ENCODE results near the gene PGLYRP4. TPM values are rescaled to one million over a fixed set of nuclear protein-coding genes. Genes with fewer than 3 reads are reported as not detected.

PGLYRP4 gene
- total and polyA plus RNA-seq, 4 donors: not detected

DNA sequence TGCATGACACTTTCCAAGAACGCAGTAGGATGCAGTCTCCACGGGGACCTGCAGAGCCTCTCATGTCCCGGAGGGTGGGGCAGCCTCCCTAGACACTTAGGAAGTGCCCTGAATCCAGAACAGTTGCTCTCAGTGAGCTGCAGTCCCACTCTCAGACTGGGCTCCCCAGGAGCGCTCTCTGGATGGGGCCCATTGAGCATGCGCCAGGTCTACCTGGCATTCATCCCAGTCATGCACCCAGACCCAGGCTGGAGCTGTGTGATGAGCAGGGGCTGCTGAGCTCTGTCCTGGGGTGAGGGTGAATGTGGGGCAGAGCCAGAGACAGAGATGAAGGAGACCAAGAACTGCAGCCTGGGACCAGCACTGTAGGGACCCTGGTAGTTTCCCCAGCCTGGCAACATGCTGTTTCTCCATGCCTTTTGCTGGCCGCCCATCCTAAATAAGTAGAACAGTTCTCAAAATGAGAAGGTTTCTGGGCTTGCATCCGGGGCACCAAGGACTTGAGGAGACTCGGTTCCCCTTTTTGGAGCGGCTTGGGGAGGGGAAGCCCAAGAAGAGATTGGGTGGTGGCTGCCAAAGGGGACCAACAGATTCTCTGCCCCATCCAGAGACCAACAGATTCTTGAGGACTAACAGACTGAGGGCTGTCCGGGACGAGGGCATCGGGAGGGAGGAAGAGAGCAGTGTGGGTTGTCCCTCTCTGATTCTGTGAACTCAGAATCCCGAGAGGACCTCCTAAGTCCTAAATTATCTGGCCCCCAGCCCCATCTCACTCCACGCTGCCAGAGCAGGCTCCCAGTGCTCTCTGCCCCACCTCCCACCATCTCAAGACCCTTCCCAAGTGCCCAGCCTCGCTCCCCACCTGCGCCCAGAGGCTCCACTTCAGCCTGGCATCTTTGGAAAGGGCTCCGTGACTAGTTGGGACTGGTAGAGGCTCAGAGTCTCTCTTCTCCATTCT is 1.0 kb upstream of the PGLYRP4 start:
- no peaks in the 10 kb centered on the region for H3K4me1 ChIP-seq (ENCODE audit: control insufficient read depth in 4 of 4, insufficient read depth in 4 of 4, low read length in 3 of 4)
- H3K36me3 ChIP-seq (ENCODE audit: control insufficient read depth in 4 of 4, insufficient read depth in 3 of 4, low read depth in 1 of 4, low read length in 3 of 4): no peaks in the 10 kb centered on the region
- TF ChIP-seq, protein P1, sequence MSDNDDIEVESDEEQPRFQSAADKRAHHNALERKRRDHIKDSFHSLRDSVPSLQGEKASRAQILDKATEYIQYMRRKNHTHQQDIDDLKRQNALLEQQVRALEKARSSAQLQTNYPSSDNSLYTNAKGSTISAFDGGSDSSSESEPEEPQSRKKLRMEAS (IDR thresholded peaks at IDR 0.05): no peak
- TF ChIP-seq SP1 (IDR thresholded peaks at IDR 0.05): no peak
- no peak for TF ChIP-seq RAD21 (IDR thresholded peaks at IDR 0.05)
- TF ChIP-seq HNF4G (IDR thresholded peaks at IDR 0.05): no peak
- TF ChIP-seq, protein P2, sequence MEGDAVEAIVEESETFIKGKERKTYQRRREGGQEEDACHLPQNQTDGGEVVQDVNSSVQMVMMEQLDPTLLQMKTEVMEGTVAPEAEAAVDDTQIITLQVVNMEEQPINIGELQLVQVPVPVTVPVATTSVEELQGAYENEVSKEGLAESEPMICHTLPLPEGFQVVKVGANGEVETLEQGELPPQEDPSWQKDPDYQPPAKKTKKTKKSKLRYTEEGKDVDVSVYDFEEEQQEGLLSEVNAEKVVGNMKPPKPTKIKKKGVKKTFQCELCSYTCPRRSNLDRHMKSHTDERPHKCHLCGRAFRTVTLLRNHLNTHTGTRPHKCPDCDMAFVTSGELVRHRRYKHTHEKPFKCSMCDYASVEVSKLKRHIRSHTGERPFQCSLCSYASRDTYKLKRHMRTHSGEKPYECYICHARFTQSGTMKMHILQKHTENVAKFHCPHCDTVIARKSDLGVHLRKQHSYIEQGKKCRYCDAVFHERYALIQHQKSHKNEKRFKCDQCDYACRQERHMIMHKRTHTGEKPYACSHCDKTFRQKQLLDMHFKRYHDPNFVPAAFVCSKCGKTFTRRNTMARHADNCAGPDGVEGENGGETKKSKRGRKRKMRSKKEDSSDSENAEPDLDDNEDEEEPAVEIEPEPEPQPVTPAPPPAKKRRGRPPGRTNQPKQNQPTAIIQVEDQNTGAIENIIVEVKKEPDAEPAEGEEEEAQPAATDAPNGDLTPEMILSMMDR (IDR thresholded peaks at IDR 0.05; ENCODE audit: low read depth, low read length, missing input control): no peak
- TF ChIP-seq EGR1 (IDR thresholded peaks at IDR 0.05; ENCODE audit: low read depth in 2 of 2): no peak
- TF ChIP-seq HNF4A (conservative IDR thresholded peaks at IDR 0.05): no peak
- peak; percentile 16 for DNase-seq (ENCODE audit: low spot score)
- WGBS: 61% methylated on average over 17 of the region's 17 CpGs
- no peak overlapping the region for H3K27ac ChIP-seq (ENCODE audit: low read depth in 1 of 2, low read length in 2 of 2)
- H3K27me3 ChIP-seq (ENCODE audit: control insufficient read depth in 4 of 4, insufficient read depth in 4 of 4, low read length in 3 of 4): peaks cover 0 to 12% (median 2%) of the 10 kb centered on the region in 4 donors
- H3K9ac ChIP-seq (ENCODE audit: low read depth in 1 of 2, low read length in 2 of 2): no peak overlapping the region
- no peaks in the 10 kb centered on the region for H3K9me3 ChIP-seq (ENCODE audit: control insufficient read depth in 4 of 4, low read length in 3 of 4)
- no peak overlapping the region for H3K4me3 ChIP-seq (ENCODE audit: low read depth in 1 of 3, low read length in 3 of 3)

DNA sequence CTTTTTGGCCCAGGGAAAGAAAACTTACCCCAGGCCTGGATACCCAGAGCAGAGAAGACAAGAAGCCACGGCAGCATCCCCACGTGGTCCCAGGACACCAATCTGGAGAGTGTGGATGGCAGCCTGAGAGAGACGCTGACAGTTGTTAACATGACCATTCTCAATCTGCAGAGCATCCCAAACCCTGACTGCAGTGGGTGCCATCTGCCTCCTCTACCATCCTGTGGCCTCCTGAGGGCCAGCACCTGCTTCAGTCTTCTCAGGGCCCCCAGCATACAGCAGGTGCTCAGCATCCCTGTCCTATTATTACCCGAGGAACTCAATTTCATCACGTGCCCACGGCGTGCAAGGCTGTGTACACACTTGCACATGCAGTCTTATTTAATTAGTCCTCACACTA is 785 bp downstream of the PGLYRP4 start:
- Histone ChIP-seq H3K4me1 (ENCODE audit: control insufficient read depth in 4 of 4, insufficient read depth in 4 of 4, low read length in 3 of 4) (no peaks in the 10 kb centered on the region), H3K27ac (ENCODE audit: low read depth in 1 of 2, low read length in 2 of 2) (no peak overlapping the region), H3K9me3 (ENCODE audit: control insufficient read depth in 4 of 4, low read length in 3 of 4) (no peaks in the 10 kb centered on the region), H3K4me3 (ENCODE audit: low read depth in 1 of 3, low read length in 3 of 3) (no peak overlapping the region), H3K9ac (ENCODE audit: low read depth in 1 of 2, low read length in 2 of 2) (no peak overlapping the region), H3K27me3 (ENCODE audit: control insufficient read depth in 4 of 4, insufficient read depth in 4 of 4, low read length in 3 of 4) (peaks cover 0 to 12% (median 2%) of the 10 kb centered on the region in 4 donors), H3K36me3 (ENCODE audit: control insufficient read depth in 4 of 4, insufficient read depth in 3 of 4, low read depth in 1 of 4, low read length in 3 of 4) (no peaks in the 10 kb centered on the region)
- peak; percentile 13 for DNase-seq (ENCODE audit: low spot score)
- TF ChIP-seq SP1 (IDR thresholded peaks at IDR 0.05) (no peak), TAF1 (conservative IDR thresholded peaks at IDR 0.05) (no peak), RAD21 (IDR thresholded peaks at IDR 0.05) (no peak), GABPA (IDR thresholded peaks at IDR 0.05 in 1 of 2, conservative IDR thresholded peaks at IDR 0.05 in 1 of 2) (no peak), EGR1 (IDR thresholded peaks at IDR 0.05; ENCODE audit: low read depth in 2 of 2) (no peak), HNF4G (IDR thresholded peaks at IDR 0.05) (no peak), HNF4A (conservative IDR thresholded peaks at IDR 0.05) (no peak), RXRA (IDR thresholded peaks at IDR 0.05) (no peak), FOXA1 (IDR thresholded peaks at IDR 0.05) (no peak), NR2F2 (IDR thresholded peaks at IDR 0.05) (no peak), JUND (IDR thresholded peaks at IDR 0.05) (no peak), YY1 (IDR thresholded peaks at IDR 0.05) (no peak), FOXA2 (IDR thresholded peaks at IDR 0.05) (no peak)
- TF ChIP-seq, protein P3, sequence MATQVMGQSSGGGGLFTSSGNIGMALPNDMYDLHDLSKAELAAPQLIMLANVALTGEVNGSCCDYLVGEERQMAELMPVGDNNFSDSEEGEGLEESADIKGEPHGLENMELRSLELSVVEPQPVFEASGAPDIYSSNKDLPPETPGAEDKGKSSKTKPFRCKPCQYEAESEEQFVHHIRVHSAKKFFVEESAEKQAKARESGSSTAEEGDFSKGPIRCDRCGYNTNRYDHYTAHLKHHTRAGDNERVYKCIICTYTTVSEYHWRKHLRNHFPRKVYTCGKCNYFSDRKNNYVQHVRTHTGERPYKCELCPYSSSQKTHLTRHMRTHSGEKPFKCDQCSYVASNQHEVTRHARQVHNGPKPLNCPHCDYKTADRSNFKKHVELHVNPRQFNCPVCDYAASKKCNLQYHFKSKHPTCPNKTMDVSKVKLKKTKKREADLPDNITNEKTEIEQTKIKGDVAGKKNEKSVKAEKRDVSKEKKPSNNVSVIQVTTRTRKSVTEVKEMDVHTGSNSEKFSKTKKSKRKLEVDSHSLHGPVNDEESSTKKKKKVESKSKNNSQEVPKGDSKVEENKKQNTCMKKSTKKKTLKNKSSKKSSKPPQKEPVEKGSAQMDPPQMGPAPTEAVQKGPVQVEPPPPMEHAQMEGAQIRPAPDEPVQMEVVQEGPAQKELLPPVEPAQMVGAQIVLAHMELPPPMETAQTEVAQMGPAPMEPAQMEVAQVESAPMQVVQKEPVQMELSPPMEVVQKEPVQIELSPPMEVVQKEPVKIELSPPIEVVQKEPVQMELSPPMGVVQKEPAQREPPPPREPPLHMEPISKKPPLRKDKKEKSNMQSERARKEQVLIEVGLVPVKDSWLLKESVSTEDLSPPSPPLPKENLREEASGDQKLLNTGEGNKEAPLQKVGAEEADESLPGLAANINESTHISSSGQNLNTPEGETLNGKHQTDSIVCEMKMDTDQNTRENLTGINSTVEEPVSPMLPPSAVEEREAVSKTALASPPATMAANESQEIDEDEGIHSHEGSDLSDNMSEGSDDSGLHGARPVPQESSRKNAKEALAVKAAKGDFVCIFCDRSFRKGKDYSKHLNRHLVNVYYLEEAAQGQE (IDR thresholded peaks at IDR 0.05): no peak
- TF ChIP-seq, protein P2 (IDR thresholded peaks at IDR 0.05; ENCODE audit: low read depth, low read length, missing input control): no peak
- TF ChIP-seq, protein P4, sequence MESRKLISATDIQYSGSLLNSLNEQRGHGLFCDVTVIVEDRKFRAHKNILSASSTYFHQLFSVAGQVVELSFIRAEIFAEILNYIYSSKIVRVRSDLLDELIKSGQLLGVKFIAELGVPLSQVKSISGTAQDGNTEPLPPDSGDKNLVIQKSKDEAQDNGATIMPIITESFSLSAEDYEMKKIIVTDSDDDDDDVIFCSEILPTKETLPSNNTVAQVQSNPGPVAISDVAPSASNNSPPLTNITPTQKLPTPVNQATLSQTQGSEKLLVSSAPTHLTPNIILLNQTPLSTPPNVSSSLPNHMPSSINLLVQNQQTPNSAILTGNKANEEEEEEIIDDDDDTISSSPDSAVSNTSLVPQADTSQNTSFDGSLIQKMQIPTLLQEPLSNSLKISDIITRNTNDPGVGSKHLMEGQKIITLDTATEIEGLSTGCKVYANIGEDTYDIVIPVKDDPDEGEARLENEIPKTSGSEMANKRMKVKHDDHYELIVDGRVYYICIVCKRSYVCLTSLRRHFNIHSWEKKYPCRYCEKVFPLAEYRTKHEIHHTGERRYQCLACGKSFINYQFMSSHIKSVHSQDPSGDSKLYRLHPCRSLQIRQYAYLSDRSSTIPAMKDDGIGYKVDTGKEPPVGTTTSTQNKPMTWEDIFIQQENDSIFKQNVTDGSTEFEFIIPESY (IDR thresholded peaks at IDR 0.05): no peak
- TF ChIP-seq, protein P1 (IDR thresholded peaks at IDR 0.05): no peak
- TF ChIP-seq, protein P5, sequence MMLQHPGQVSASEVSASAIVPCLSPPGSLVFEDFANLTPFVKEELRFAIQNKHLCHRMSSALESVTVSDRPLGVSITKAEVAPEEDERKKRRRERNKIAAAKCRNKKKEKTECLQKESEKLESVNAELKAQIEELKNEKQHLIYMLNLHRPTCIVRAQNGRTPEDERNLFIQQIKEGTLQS (IDR thresholded peaks at IDR 0.05): no peak
- 67% methylated on average over 7 of the region's 7 CpGs for WGBS

Data from liver (tissue), 9 donors.